CD4-positive, alpha-beta T cell treated with Interleukin-4 for 1 hour (primary cell): ENCODE measurements around the gene NR4A2.

Experiments
- DNase-seq, 2 donors: peaks; one replicate each; pipeline ENCODE4 v3.0.0-alpha.2; 2020 to 2022

Gene NR4A2

GRCh38 chr2:156332534-156333273, at the start of gene NR4A2:
Gene NR4A2, minus strand, starts transcription at chr2:156332721. Its CDS starts 2,535 bp downstream, at chr2:156330186.
- DNase-seq = peak; percentile 95

GRCh38 chr2:156380117-156380645, 47.7 kb upstream of the NR4A2 start:
- no peak for DNase-seq

- no peak for DNase-seq
These were observed 47.2 kb upstream of the NR4A2 start for GRCh38 chr2:156379714-156380113.

GRCh38 chr2:156379071-156379470, 46.5 kb upstream of the NR4A2 start:
- no peak for DNase-seq

GRCh38 chr2:156366753-156367152, 34.2 kb upstream of the NR4A2 start:
- DNase-seq = no peak

- no peak for DNase-seq
These were observed 30.6 kb upstream of the NR4A2 start for GRCh38 chr2:156363141-156363540.

- DNase-seq = no peak
These were observed 23.7 kb upstream of the NR4A2 start for GRCh38 chr2:156356014-156356754.

GRCh38 chr2:156352911-156353310, 20.4 kb upstream of the NR4A2 start:
- no peak for DNase-seq

GRCh38 chr2:156350374-156351142, 18.0 kb upstream of the NR4A2 start:
- no peak for DNase-seq

- DNase-seq = no peak
These were observed 17.1 kb upstream of the NR4A2 start for GRCh38 chr2:156349605-156350004.

- DNase-seq = no peak
These were observed 16.6 kb upstream of the NR4A2 start for GRCh38 chr2:156349161-156349560.

- DNase-seq = no peak
These were observed 14.9 kb upstream of the NR4A2 start for GRCh38 chr2:156347431-156347830.

GRCh38 chr2:156346731-156347130, 14.2 kb upstream of the NR4A2 start:
- DNase-seq = no peak

GRCh38 chr2:156345582-156345981, 13.1 kb upstream of the NR4A2 start:
- no peak for DNase-seq

GRCh38 chr2:156343940-156344301, 11.4 kb upstream of the NR4A2 start:
- peak in 1 of 2 donors; percentile 48 for DNase-seq

- DNase-seq = peak in 1 of 2 donors; percentile 50
These were observed 10.8 kb upstream of the NR4A2 start for GRCh38 chr2:156343096-156343939.

- DNase-seq = peak; percentile 93
These were observed 10.0 kb upstream of the NR4A2 start for GRCh38 chr2:156342254-156343095.

- peak; percentile 92 to 93 for DNase-seq
These were observed 9.1 kb upstream of the NR4A2 start for GRCh38 chr2:156341452-156342253.

- DNase-seq = peak in 1 of 2 donors; percentile 43
These were observed 8.4 kb upstream of the NR4A2 start for GRCh38 chr2:156340804-156341451.

GRCh38 chr2:156340377-156340776, 7.9 kb upstream of the NR4A2 start:
- peak in 1 of 2 donors; percentile 47 for DNase-seq
